Posterior cingulate gyrus (tissue), 11 donors: ENCODE measurements around the gene MIOS.

Source experiments
- DNase-seq, 10 donors: peaks; one replicate each; pipeline versions ENCODE4 v3.0.0 to v3.0.0-alpha.2; 2020 to 2021; ENCODE audit warnings: mixed read lengths in 3 of 10
- intact Hi-C: fragments of 100-400 bp; cut with DNase I; formaldehyde crosslinking; loops from one replicate; pipeline ENCODE4 v1.15.1; 2023

Gene MIOS

GRCh38 chr7:7566651-7567611, at the start of gene MIOS:
TSS of gene MIOS (plus strand) at chr7:7566884. CDS start at chr7:7572476, 5,592 bp downstream.
- DNase-seq = peak; percentile 68 to 97 (median 82)
- intact Hi-C loops = loop anchor here (5.0 to 10.0 kb wide), 2 partner anchors 75 to 382 kb away; partner anchors contain the start of genes C1GALT1 and UMAD1

GRCh38 chr7:7517754-7518153, 48.9 kb upstream of the MIOS start:
- no peak for DNase-seq
- intact Hi-C loops = loop anchor here (10.0 kb wide), 1 partner anchor 1197 kb away; no protein-coding TSS in a partner anchor

GRCh38 chr7:7519056-7519455, 47.6 kb upstream of the MIOS start:
- intact Hi-C loops = loop anchor here (10.0 kb wide), 1 partner anchor 1196 kb away; no protein-coding TSS in a partner anchor
- DNase-seq = no peak

- DNase-seq = no peak
- intact Hi-C loops = loop anchor here (10.0 kb wide), 1 partner anchor 1195 kb away; no protein-coding TSS in a partner anchor
Observed at GRCh38 chr7:7519528-7519927, 47.2 kb upstream of the MIOS start.

- DNase-seq = no peak
- intact Hi-C loops = no loop called here
Observed at GRCh38 chr7:7521259-7521658, 45.4 kb upstream of the MIOS start.

- DNase-seq = no peak
- intact Hi-C loops = no loop called here
Observed at GRCh38 chr7:7522421-7522820, 44.3 kb upstream of the MIOS start.

- intact Hi-C loops = no loop called here
Observed at GRCh38 chr7:7524121-7524520, 42.6 kb upstream of the MIOS start.

GRCh38 chr7:7526006-7526405, 40.7 kb upstream of the MIOS start:
- intact Hi-C loops = no loop called here
- DNase-seq = no peak

More at GRCh38 chr7:7524121-7524520, 42.6 kb upstream of the MIOS start:
- DNase-seq = no peak

- intact Hi-C loops = no loop called here
- DNase-seq = no peak
Observed at GRCh38 chr7:7527047-7527446, 39.6 kb upstream of the MIOS start.

GRCh38 chr7:7529328-7529727, 37.4 kb upstream of the MIOS start:
- intact Hi-C loops = no loop called here
- no peak for DNase-seq

- DNase-seq = no peak
- intact Hi-C loops = loop anchor here (10.0 kb wide), 1 partner anchor 569 kb away; no protein-coding TSS in a partner anchor
Observed at GRCh38 chr7:7533831-7534430, 32.8 kb upstream of the MIOS start.

- intact Hi-C loops = loop anchor here (10.0 kb wide), 1 partner anchor 571 kb away; no protein-coding TSS in a partner anchor
- no peak for DNase-seq
Observed at GRCh38 chr7:7535691-7536090, 31.0 kb upstream of the MIOS start, which contains the start of gene COL28A1. TSS of gene COL28A1 (minus strand) at chr7:7535873. CDS start at chr7:7532875, 2,998 bp downstream.

GRCh38 chr7:7536396-7537019, 30.2 kb upstream of the MIOS start:
- intact Hi-C loops = loop anchor here (10.0 kb wide), 1 partner anchor 572 kb away; no protein-coding TSS in a partner anchor
- DNase-seq = no peak

GRCh38 chr7:7537711-7538110, 29.0 kb upstream of the MIOS start:
- DNase-seq = no peak
- intact Hi-C loops = loop anchor here (10.0 kb wide), 1 partner anchor 573 kb away; no protein-coding TSS in a partner anchor

GRCh38 chr7:7539152-7539551, 27.5 kb upstream of the MIOS start:
- intact Hi-C loops = loop anchor here (10.0 kb wide), 1 partner anchor 574 kb away; no protein-coding TSS in a partner anchor
- DNase-seq = no peak

- intact Hi-C loops = loop anchor here (1.0 to 10.0 kb wide), 3 partner anchors 115 to 575 kb away; no protein-coding TSS in a partner anchor
- no peak for DNase-seq
Observed at GRCh38 chr7:7539711-7540110, 27.0 kb upstream of the MIOS start.

GRCh38 chr7:7542251-7542835, 24.3 kb upstream of the MIOS start:
- intact Hi-C loops = loop anchor here (5.0 kb wide), 1 partner anchor 440 kb away; no protein-coding TSS in a partner anchor
- DNase-seq = peak in 1 of 10 donors; percentile 31

GRCh38 chr7:7548407-7548806, 18.3 kb upstream of the MIOS start:
- DNase-seq = no peak
- intact Hi-C loops = no loop called here

- DNase-seq = no peak
- intact Hi-C loops = no loop called here
Observed at GRCh38 chr7:7550663-7551062, 16.0 kb upstream of the MIOS start.

- intact Hi-C loops = no loop called here
- DNase-seq = no peak
Observed at GRCh38 chr7:7552199-7552598, 14.5 kb upstream of the MIOS start.
